KOPT-K1 (cell line): ENCODE measurements around the gene IFNGR2.
"Not testable (repeated sequence)": the region's sequence is repeated elsewhere in the genome, so short reads cannot be mapped to it uniquely, and the experiment has no call there.

Source experiments
- H3K27ac ChIP-seq: fragments of 200-600 bp; sonication (generic); 2 replicates; pipeline ENCODE4 v1.5.1; 2016; ENCODE audit warnings: antibody characterized with exemption, mild to moderate bottlenecking, low read depth, low read length; ENCODE audit not compliant: poor library complexity, severe bottlenecking
- H3K36me3 ChIP-seq: fragments of 200-600 bp; sonication (generic); 2 replicates; pipeline ENCODE4 v1.5.1; 2017; ENCODE audit warnings: antibody characterized with exemption, mild to moderate bottlenecking, low read length, moderate library complexity; ENCODE audit not compliant: insufficient read depth
- H3K9me3 ChIP-seq: fragments of 200-600 bp; sonication (generic); 2 replicates; pipeline ENCODE4 v1.5.1; 2017; ENCODE audit warnings: antibody characterized with exemption, low read length, mild to moderate bottlenecking; ENCODE audit not compliant: insufficient read depth, poor library complexity, severe bottlenecking

IFNGR2 gene

GRCh38 chr21:33370305-33370704 lies 32.9 kb upstream of the IFNGR2 start:
- Histone ChIP-seq H3K9me3 (peaks cover 34% of the 10 kb centered on the region), H3K27ac (no peak overlapping the region), H3K36me3 (no peaks in the 10 kb centered on the region)

- no peaks in the 10 kb centered on the region for H3K36me3 ChIP-seq
- no peak overlapping the region for H3K27ac ChIP-seq
- peaks cover 29% of the 10 kb centered on the region for H3K9me3 ChIP-seq
Observed at GRCh38 chr21:33371366-33371765, 31.8 kb upstream of the IFNGR2 start.

GRCh38 chr21:33372582-33372981 lies 30.6 kb upstream of the IFNGR2 start:
- Histone ChIP-seq H3K9me3 (peaks cover 17% of the 10 kb centered on the region), H3K27ac (no peak overlapping the region), H3K36me3 (no peaks in the 10 kb centered on the region)

- no peak overlapping the region for H3K27ac ChIP-seq
- H3K9me3 ChIP-seq: peaks cover 8% of the 10 kb centered on the region
- H3K36me3 ChIP-seq: no peaks in the 10 kb centered on the region
Observed at GRCh38 chr21:33373451-33373850, 29.8 kb upstream of the IFNGR2 start.

GRCh38 chr21:33374080-33374449 lies 29.1 kb upstream of the IFNGR2 start:
- no peaks in the 10 kb centered on the region for H3K36me3 ChIP-seq
- H3K27ac ChIP-seq: no peak overlapping the region
- H3K9me3 ChIP-seq: peaks cover 5% of the 10 kb centered on the region

- Histone ChIP-seq H3K36me3 (no peaks in the 10 kb centered on the region), H3K27ac (no peak overlapping the region), H3K9me3 (peaks cover 5% of the 10 kb centered on the region)
Observed at GRCh38 chr21:33374450-33375096, 28.6 kb upstream of the IFNGR2 start.

GRCh38 chr21:33375101-33375644 lies 28.0 kb upstream of the IFNGR2 start:
- peaks cover 2% of the 10 kb centered on the region for H3K9me3 ChIP-seq
- H3K27ac ChIP-seq: no peak overlapping the region
- H3K36me3 ChIP-seq: no peaks in the 10 kb centered on the region

GRCh38 chr21:33377221-33377920 lies 25.8 kb upstream of the IFNGR2 start:
- Histone ChIP-seq H3K9me3 (no peaks in the 10 kb centered on the region), H3K27ac (no peak overlapping the region), H3K36me3 (no peaks in the 10 kb centered on the region)

- no peaks in the 10 kb centered on the region for H3K36me3 ChIP-seq
- no peaks in the 10 kb centered on the region for H3K9me3 ChIP-seq
- H3K27ac ChIP-seq: no peak overlapping the region
Observed at GRCh38 chr21:33378081-33378480, 25.1 kb upstream of the IFNGR2 start.

- H3K27ac ChIP-seq: peak overlapping the region; percentile 2
- not testable (repeated sequence) for H3K9me3 ChIP-seq, H3K36me3 ChIP-seq
Observed at GRCh38 chr21:33379934-33380333, 23.3 kb upstream of the IFNGR2 start.

GRCh38 chr21:33380483-33380998 lies 22.7 kb upstream of the IFNGR2 start:
- Histone ChIP-seq H3K9me3 (no peaks in the 10 kb centered on the region), H3K36me3 (no peaks in the 10 kb centered on the region), H3K27ac (peak overlapping the region; percentile 2)

GRCh38 chr21:33381381-33381780 lies 21.8 kb upstream of the IFNGR2 start:
- H3K36me3 ChIP-seq, H3K27ac ChIP-seq, H3K9me3 ChIP-seq: not testable (repeated sequence)

- Histone ChIP-seq H3K9me3 (no peaks in the 10 kb centered on the region), H3K27ac (peak overlapping the region; percentile 0), H3K36me3 (no peaks in the 10 kb centered on the region)
Observed at GRCh38 chr21:33383056-33383888, 19.9 kb upstream of the IFNGR2 start.

- H3K36me3 ChIP-seq: no peaks in the 10 kb centered on the region
- no peaks in the 10 kb centered on the region for H3K9me3 ChIP-seq
- no peak overlapping the region for H3K27ac ChIP-seq
Observed at GRCh38 chr21:33384841-33385331, 18.3 kb upstream of the IFNGR2 start.
